H9 (cell line): ENCODE data around the gene ACYP2. TPM values are rescaled to one million over a fixed set of nuclear protein-coding genes. Genes with fewer than 3 reads are reported as not detected.

Experiments used
- DNase-seq: peaks from one replicate; pipeline ENCODE4 v3.0.0-alpha.2; 2017
- H2AFZ ChIP-seq: one replicate; pipeline ENCODE4 v1.6.1; 2013; ENCODE audit warnings: mild to moderate bottlenecking, low read length, control low read depth, moderate library complexity
- H2AK5ac ChIP-seq: 2 replicates; pipeline ENCODE4 v1.6.1; 2013; ENCODE audit warnings: low read length, control low read depth, mixed read lengths; ENCODE audit not compliant: insufficient read length
- H2BK120ac ChIP-seq: one replicate; pipeline ENCODE4 v1.6.1; 2013; ENCODE audit warnings: low read depth, mild to moderate bottlenecking, low read length, control low read depth, inconsistent platforms; ENCODE audit not compliant: poor library complexity, severe bottlenecking
- H2BK12ac ChIP-seq: 2 replicates; pipeline ENCODE4 v1.6.1; 2013; ENCODE audit warnings: low read length, control low read depth, mixed read lengths, low read depth; ENCODE audit not compliant: insufficient read length
- H2BK15ac ChIP-seq: 2 replicates; pipeline ENCODE4 v1.6.1; 2013; ENCODE audit warnings: low read depth, low read length, control low read depth
- H2BK20ac ChIP-seq: one replicate; pipeline ENCODE4 v1.6.1; 2013; ENCODE audit warnings: low read depth, mild to moderate bottlenecking, low read length, control low read depth, inconsistent platforms; ENCODE audit not compliant: poor library complexity, severe bottlenecking
- H2BK5ac ChIP-seq: 2 replicates; pipeline ENCODE4 v1.6.1; 2013; ENCODE audit warnings: low read length, control low read depth, mixed read lengths; ENCODE audit not compliant: insufficient read length
- H3K14ac ChIP-seq: 2 replicates; pipeline ENCODE4 v1.6.1; 2013; ENCODE audit warnings: low read length, control low read depth; ENCODE audit not compliant: insufficient read depth
- H3K18ac ChIP-seq: 2 replicates; pipeline ENCODE4 v1.6.1; 2013; ENCODE audit warnings: low read depth, mild to moderate bottlenecking, mixed read lengths, low read length, control low read depth; ENCODE audit not compliant: insufficient read length
- H3K23ac ChIP-seq: 2 replicates; pipeline ENCODE4 v1.6.1; 2013; ENCODE audit warnings: low read length, control low read depth, mixed read lengths, low read depth; ENCODE audit not compliant: insufficient read length
- H3K23me2 ChIP-seq: 2 replicates; pipeline ENCODE4 v1.6.1; 2013; ENCODE audit warnings: low read depth, mild to moderate bottlenecking, mixed read lengths, low read length, control low read depth; ENCODE audit not compliant: insufficient read length, poor library complexity, severe bottlenecking
- H3K27ac ChIP-seq: 2 replicates; pipeline ENCODE4 v1.5.1; 2013; ENCODE audit warnings: low read length, control low read depth, mixed read lengths, low read depth; ENCODE audit not compliant: insufficient read length
- H3K27me3 ChIP-seq: 2 replicates; pipeline ENCODE4 v1.6.1; 2013; ENCODE audit warnings: low read length, control low read depth, inconsistent platforms; ENCODE audit not compliant: insufficient read depth
- H3K4ac ChIP-seq: 2 replicates; pipeline ENCODE4 v1.6.1; 2013; ENCODE audit warnings: low read depth, mild to moderate bottlenecking, control low read depth, inconsistent platforms, low read length, moderate library complexity
- H3K4me1 ChIP-seq: 2 replicates; pipeline ENCODE4 v1.6.1; 2013; ENCODE audit warnings: low read length, control low read depth, inconsistent platforms; ENCODE audit not compliant: insufficient read depth
- H3K4me2 ChIP-seq: 2 replicates; pipeline ENCODE4 v1.6.1; 2013; ENCODE audit warnings: low read length, control low read depth, mixed read lengths; ENCODE audit not compliant: insufficient read length, insufficient read depth
- H3K56ac ChIP-seq: 2 replicates; pipeline ENCODE4 v1.6.1; 2013; ENCODE audit warnings: low read depth, mild to moderate bottlenecking, mixed read lengths, low read length, control low read depth; ENCODE audit not compliant: insufficient read length
- H3K79me1 ChIP-seq: 2 replicates; pipeline ENCODE4 v1.6.1; 2013; ENCODE audit warnings: low read depth, mild to moderate bottlenecking, moderate library complexity, low read length, control low read depth, inconsistent platforms; ENCODE audit not compliant: insufficient read depth, poor library complexity, severe bottlenecking
- H3K79me2 ChIP-seq: 2 replicates; pipeline ENCODE4 v1.6.1; 2013; ENCODE audit warnings: low read length, control low read depth, inconsistent platforms; ENCODE audit not compliant: insufficient read depth
- H3K9ac ChIP-seq: 2 replicates; pipeline ENCODE4 v1.6.1; 2013; ENCODE audit warnings: low read length, control low read depth, mixed read lengths; ENCODE audit not compliant: insufficient read length; ENCODE audit errors: extremely low read depth
- H3K9me3 ChIP-seq: one replicate; pipeline ENCODE4 v1.6.1; 2013; ENCODE audit warnings: low read depth, low read length, inconsistent platforms; ENCODE audit not compliant: control insufficient read depth
- H3T11ph ChIP-seq: one replicate; pipeline ENCODE4 v1.6.1; 2013; ENCODE audit warnings: mild to moderate bottlenecking, low read length, control low read depth, inconsistent platforms
- H4K20me1 ChIP-seq: one replicate; pipeline ENCODE4 v1.6.1; 2013; ENCODE audit not compliant: control insufficient read depth, insufficient read length, insufficient read depth
- H4K5ac ChIP-seq: 2 replicates; pipeline ENCODE4 v1.6.1; 2013; ENCODE audit warnings: low read depth, mild to moderate bottlenecking, mixed read lengths, low read length, control low read depth; ENCODE audit not compliant: insufficient read length
- H4K8ac ChIP-seq: replicated peaks from 2 replicates; pipeline ENCODE4 v1.6.1; 2013; ENCODE audit warnings: low read length, control low read depth, mixed read lengths, low read depth; ENCODE audit not compliant: insufficient read length
- H4K91ac ChIP-seq: 2 replicates; pipeline ENCODE4 v1.6.1; 2013; ENCODE audit warnings: low read depth, mild to moderate bottlenecking, moderate library complexity, mixed read lengths, low read length, control low read depth; ENCODE audit not compliant: insufficient read length
- H3K27ac Mint-ChIP-seq, 3 experiments: 2 replicates in 2 of 3; 3 replicates in 1 of 3; pipeline ENCODE4 v1.8.0; 2020 to 2021; ENCODE audit warnings: mixed read lengths in 3 of 3, mild to moderate bottlenecking in 1 of 3, moderate library complexity in 1 of 3
- H3K27me3 Mint-ChIP-seq: 2 replicates; pipeline ENCODE4 v1.8.0; 2021; ENCODE audit warnings: low read depth, mild to moderate bottlenecking, moderate library complexity, mixed read lengths
- H3K36me3 Mint-ChIP-seq, 3 experiments: 2 replicates in 2 of 3; 3 replicates in 1 of 3; pipeline ENCODE4 v1.8.0; 2020 to 2021; ENCODE audit warnings: low read depth in 3 of 3, mixed read lengths in 3 of 3; ENCODE audit not compliant: insufficient read depth in 1 of 3
- H3K4me1 Mint-ChIP-seq, 2 experiments: 2 replicates each; pipeline ENCODE4 v1.8.0; 2020; ENCODE audit warnings: mixed read lengths in 2 of 2
- H3K4me3 Mint-ChIP-seq, 2 experiments: 2 replicates in 1 of 2; 3 replicates in 1 of 2; pipeline ENCODE4 v1.8.0; 2020 to 2021; ENCODE audit warnings: mild to moderate bottlenecking in 2 of 2, mixed read lengths in 2 of 2, moderate library complexity in 1 of 2
- H3K9me3 Mint-ChIP-seq, 2 experiments: 2 replicates in 1 of 2; 3 replicates in 1 of 2; pipeline ENCODE4 v1.8.0; 2020; ENCODE audit warnings: mild to moderate bottlenecking in 2 of 2, mixed read lengths in 2 of 2, moderate library complexity in 1 of 2
- CTCF ChIP-seq: fragments of 200-600 bp; sonication (generic); conservative IDR thresholded peaks from 3 replicates; pipeline ENCODE4 v1.8.0; 2021; ENCODE audit warnings: antibody characterized with exemption, mild to moderate bottlenecking
- WGBS: extraction: QIAGEN DNeasy Blood & Tissue Kit; methylation state at CpG from one replicate; pipeline ENCODE4 v1.1.7; 2013; ENCODE audit warnings: missing lambda C conversion rate, low lambda C conversion rate, mixed read lengths; ENCODE audit not compliant: insufficient read length; ENCODE audit errors: extremely low coverage; 5-methylcytosine and 5-hydroxymethylcytosine counted together
- total RNA-seq: library from RNA; stranded (reverse); gene quantifications from 2 replicates; pipeline ENCODE4 v1.2.1, GENCODE V29; 2021

The ACYP2 gene
- total RNA-seq, 1 experiment from 2014 or later, result 3.2 TPM

DNA sequence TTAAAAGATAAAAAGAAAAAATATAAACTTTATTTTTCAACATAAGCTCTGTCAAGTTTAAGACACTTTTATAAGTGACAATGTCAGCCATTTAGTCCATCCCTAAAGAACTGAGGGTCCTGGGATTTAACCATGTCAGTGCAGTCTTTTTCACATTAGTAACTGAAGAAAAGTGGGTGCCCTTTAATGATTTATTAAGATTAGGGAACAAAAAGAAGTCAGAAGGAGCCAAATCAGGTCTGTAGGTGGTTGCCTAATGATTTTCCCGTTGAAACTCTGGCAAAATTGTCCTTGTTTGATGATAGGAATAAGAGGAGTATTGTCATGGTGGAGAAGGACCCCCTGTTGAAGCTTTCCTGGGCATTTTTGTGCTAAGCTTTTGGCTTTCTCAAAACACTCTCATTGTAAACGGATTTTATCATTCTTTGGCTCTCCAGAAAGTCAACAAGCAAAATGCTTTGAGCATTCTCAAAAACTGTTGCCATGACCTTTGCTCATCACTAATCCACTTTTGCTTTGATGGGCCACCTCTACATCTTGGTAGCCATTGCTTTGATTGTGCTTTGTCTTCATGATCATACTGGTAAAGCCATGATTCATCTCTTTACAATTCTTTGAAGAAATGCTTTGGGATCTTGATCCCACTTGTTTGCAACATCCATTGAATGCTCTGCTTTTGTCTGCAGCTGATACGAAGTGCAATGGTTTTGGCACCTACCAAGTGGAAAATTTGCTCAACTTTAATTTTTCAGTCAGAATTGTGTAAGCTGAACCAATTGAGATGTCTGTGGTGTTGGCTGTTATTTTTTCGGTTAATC lies 118.6 kb downstream of the ACYP2 start:
- Histone ChIP-seq H2BK15ac (no peak overlapping the region), H3K14ac (no peak overlapping the region), H3K4me2 (no peak overlapping the region), H3K27ac (no peak overlapping the region), H4K8ac (no peak overlapping the region), H3K9me3 (no peaks in the 10 kb centered on the region), H2BK5ac (no peak overlapping the region), H4K20me1 (no peaks in the 10 kb centered on the region), H2AK5ac (no peak overlapping the region), H2BK120ac (no peak overlapping the region), H3K56ac (no peak overlapping the region), H3K4me1 (no peaks in the 10 kb centered on the region), H2BK12ac (no peak overlapping the region), H2BK20ac (no peak overlapping the region), H3K23ac (no peak overlapping the region), H3K18ac (no peak overlapping the region), H3K4ac (no peak overlapping the region), H2AFZ (no peak overlapping the region), H4K5ac (no peak overlapping the region), H3K9ac (no peak overlapping the region), H3T11ph (no peak overlapping the region), H3K79me2 (no peaks in the 10 kb centered on the region), H3K79me1 (no peaks in the 10 kb centered on the region), H4K91ac (no peak overlapping the region), H3K27me3 (no peaks in the 10 kb centered on the region; the same call in 1 of the 2 replicates), H3K23me2 (no peaks in the 10 kb centered on the region)
- Mint-ChIP-seq H3K27me3 (no peaks in the 10 kb centered on the region; the same call in 1 of the 2 replicates), H3K4me1 (peaks cover 5 to 8% of the 10 kb centered on the region in 2 experiments; a peak in 3 of 4 replicates), H3K27ac (no peak overlapping the region), H3K9me3 (peaks cover 3 to 7% of the 10 kb centered on the region in 2 experiments; a peak in 4 of 5 replicates), H3K36me3 (peaks cover 0 to 4% (median 2%) of the 10 kb centered on the region in 3 experiments; a peak in 3 of 7 replicates), H3K4me3 (no peak overlapping the region)
- no CpG with 5 or more reads among the region's 4 CpGs for WGBS
- TF ChIP-seq CTCF, result no peak
- no peak for DNase-seq
